ENCODE measurements around the gene BAZ2B. TPM values are rescaled to one million over a fixed set of nuclear protein-coding genes. Genes with fewer than 3 reads are reported as not detected.
A peak's percentile ranks its signal among the peaks of the same experiment; 100 is the strongest.

BAZ2B gene
- total and polyA plus RNA-seq, 3 experiments from 2014 or later, result 13.3 to 27.0 (median 15.7) TPM

DNA sequence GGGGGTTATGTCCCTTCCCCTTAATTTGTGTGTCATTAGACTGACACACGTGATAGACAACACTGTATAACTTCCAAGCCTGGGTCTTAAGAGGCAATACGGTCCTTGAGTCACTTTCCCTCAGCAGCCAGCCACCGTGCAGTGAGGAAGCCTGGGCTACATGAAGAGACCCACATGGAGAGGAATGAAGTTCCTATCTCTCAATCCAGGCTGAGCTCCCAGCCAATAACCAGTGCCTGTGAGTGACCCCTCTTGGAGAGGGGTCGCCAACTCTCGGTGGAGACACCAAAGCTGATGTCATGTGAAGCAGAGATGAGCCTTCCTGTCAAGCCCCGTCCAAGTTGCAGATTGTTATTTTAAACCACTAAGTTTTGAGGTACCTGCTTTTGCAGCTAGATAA is 324.2 kb downstream of the BAZ2B start:
- H3K36me3 ChIP-seq (ENCODE audit: insufficient read depth, low read length), result no peaks in the 10 kb centered on the region
- Mint-ChIP-seq H3K27ac (no peak overlapping the region), H3K4me3 (peak overlapping the region in 1 of 7 donors; percentile 27), H3K9me3 (no peaks in the 10 kb centered on the region), H3K4me1 (peaks cover 12 to 17% (median 14%) of the 10 kb centered on the region in 3 donors), H3K27me3 (peaks cover 9 to 13% of the 10 kb centered on the region in 2 donors), H3K36me3 (no peaks in the 10 kb centered on the region)
- H3K9me3 ChIP-seq (ENCODE audit: low read length), result no peaks in the 10 kb centered on the region
- ChIA-PET CTCF (no interaction called here), POLR2A (no interaction called here)
- peaks cover 12% of the 10 kb centered on the region for H3K4me1 ChIP-seq (ENCODE audit: insufficient read depth, low read length)
- H3K27ac ChIP-seq (ENCODE audit: low read depth, low read length), result no peak overlapping the region
- no peak overlapping the region for H3K4me3 ChIP-seq (ENCODE audit: low read length)
- no peak for DNase-seq
- H3K27me3 ChIP-seq (ENCODE audit: insufficient read depth, low read length, poor library complexity, severe bottlenecking), result no peaks in the 10 kb centered on the region

DNA sequence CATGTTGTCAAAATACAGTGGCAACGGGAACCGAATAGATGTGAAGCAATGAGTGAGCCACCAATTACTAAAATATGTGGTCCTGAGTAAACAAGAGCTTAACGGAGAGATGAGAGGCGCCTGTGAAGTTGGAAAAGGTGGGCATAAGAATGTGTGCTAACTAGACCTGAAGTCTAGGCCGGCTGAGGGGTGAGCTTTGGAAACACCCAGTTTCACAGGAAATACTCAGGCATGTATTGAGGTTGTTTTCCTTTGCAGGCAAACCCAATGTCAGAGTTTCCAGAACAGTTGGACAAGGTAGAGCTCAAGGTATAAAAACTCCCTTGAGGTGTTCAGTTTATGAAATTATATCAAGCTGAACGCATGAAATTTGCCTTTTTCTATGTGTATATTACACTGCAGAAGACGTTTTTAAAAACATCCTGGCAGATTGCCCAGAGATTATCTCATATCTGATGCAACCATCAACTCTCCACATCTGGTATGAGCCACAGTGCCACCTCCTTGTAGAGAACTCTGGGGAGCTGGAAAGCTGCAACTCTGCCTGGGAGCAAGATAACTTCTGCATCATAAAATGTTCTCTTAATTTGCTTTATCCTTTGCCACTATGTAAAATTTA is 325.9 kb downstream of the BAZ2B start:
- no peaks in the 10 kb centered on the region for H3K9me3 ChIP-seq (ENCODE audit: low read length)
- Mint-ChIP-seq H3K9me3 (no peaks in the 10 kb centered on the region), H3K4me1 (peaks cover 16 to 21% (median 17%) of the 10 kb centered on the region in 3 donors), H3K4me3 (peak overlapping the region in 2 of 7 donors; percentile 13 to 50), H3K27me3 (peaks cover under 1% of the 10 kb centered on the region in 2 donors), H3K27ac (peak overlapping the region in 2 of 8 donors; percentile 1 to 42), H3K36me3 (peaks cover 0 to 2% (median 0%) of the 10 kb centered on the region in 3 donors)
- no peaks in the 10 kb centered on the region for H3K27me3 ChIP-seq (ENCODE audit: insufficient read depth, low read length, poor library complexity, severe bottlenecking)
- peaks cover 22% of the 10 kb centered on the region for H3K4me1 ChIP-seq (ENCODE audit: insufficient read depth, low read length)
- CTCF ChIA-PET, result no interaction called here
- H3K4me3 ChIP-seq (ENCODE audit: low read length), result no peak overlapping the region
- peak in 2 of 5 donors; percentile 5 to 19 for DNase-seq
- POLR2A ChIA-PET, result no interaction called here
- no peaks in the 10 kb centered on the region for H3K36me3 ChIP-seq (ENCODE audit: insufficient read depth, low read length)
- no peak overlapping the region for H3K27ac ChIP-seq (ENCODE audit: low read depth, low read length)

DNA sequence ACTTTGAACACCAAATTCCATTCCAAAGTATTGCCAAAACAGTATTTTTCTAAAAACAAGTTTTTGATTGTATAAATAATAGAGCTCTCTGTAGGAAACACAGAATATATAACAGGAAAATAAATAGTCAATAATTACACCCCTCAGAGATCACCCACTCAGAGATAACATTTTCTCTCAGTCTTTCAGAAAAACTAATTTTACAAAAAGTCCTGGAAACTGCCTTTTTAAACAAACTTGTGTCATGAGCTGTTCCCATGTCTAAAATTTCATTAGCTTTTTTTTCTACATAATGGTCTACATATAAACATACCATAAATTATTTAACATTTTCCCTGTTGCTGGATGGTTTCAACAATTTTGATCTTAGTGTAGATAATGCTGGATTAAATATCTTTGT is 328.6 kb downstream of the BAZ2B start:
- ChIA-PET CTCF (interaction anchor here (0.8 kb wide), 1 partner anchor 8 kb away, joined by 3 read pairs; no protein-coding TSS in a partner anchor), POLR2A (interaction anchor here (0.6 to 0.8 kb wide), 2 partner anchors 9 to 1974 kb away, joined by 3 read pairs; no protein-coding TSS in a partner anchor)
- Mint-ChIP-seq H3K27me3 (no peaks in the 10 kb centered on the region), H3K9me3 (no peaks in the 10 kb centered on the region), H3K27ac (peak overlapping the region in 2 of 8 donors; percentile 50 to 64), H3K4me3 (peak overlapping the region; percentile 86 to 94 (median 92)), H3K4me1 (peaks cover 21 to 30% (median 29%) of the 10 kb centered on the region in 3 donors), H3K36me3 (peaks cover 0 to 4% (median under 1%) of the 10 kb centered on the region in 3 donors)
- no peak for DNase-seq
- H3K36me3 ChIP-seq (ENCODE audit: insufficient read depth, low read length), result no peaks in the 10 kb centered on the region
- H3K9me3 ChIP-seq (ENCODE audit: low read length), result no peaks in the 10 kb centered on the region
- peaks cover 23% of the 10 kb centered on the region for H3K4me1 ChIP-seq (ENCODE audit: insufficient read depth, low read length)
- no peak overlapping the region for H3K4me3 ChIP-seq (ENCODE audit: low read length)
- peak overlapping the region; percentile 82 for H3K27ac ChIP-seq (ENCODE audit: low read depth, low read length)
- H3K27me3 ChIP-seq (ENCODE audit: insufficient read depth, low read length, poor library complexity, severe bottlenecking), result no peaks in the 10 kb centered on the region

DNA sequence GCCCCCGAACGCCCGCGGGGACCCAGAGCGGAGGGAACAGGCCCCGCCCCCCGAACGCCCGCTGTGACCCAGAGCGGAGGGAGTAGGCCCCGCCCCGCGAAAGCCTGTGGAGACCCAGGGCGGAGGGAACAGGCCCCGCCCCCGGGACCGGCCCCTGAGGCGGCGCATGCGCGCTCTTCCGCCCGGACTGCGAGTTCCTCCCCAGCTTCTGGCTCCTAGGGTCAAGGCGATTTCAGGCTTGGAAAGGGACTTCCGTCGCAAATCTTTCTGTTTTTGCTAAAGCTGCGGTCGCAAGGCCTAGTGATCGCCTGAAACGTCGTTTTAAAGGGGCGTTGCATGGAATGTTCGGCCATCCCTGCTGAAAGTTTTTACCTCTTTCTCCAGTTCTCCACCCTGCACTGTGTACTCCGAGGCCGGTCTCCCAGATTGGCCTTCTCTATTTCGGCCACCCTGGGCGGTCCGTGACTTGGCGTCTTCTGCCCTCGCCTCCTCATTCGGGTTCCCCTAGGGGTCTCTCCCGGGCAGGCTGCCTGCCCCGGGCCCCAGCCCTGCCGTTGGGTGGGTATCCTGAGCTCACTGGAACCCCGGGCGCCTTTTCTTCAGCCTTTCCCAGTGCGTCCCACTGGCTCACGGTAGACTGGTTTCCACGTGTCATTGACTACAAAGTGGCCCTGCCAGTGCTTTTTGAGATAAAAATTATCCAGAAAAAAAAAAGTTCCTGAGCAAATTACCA is 329.5 kb downstream of the BAZ2B start:
- peak overlapping the region; percentile 89 for H3K4me3 ChIP-seq (ENCODE audit: low read length)
- peak; percentile 95 to 98 (median 98) for DNase-seq
- ChIA-PET POLR2A (interaction anchor here (0.6 to 1.2 kb wide), 4 partner anchors 10 to 1973 kb away, joined by 3 read pairs; no protein-coding TSS in a partner anchor), CTCF (interaction anchor here (0.8 to 1.1 kb wide), 2 partner anchors 9 to 425 kb away, joined by 3 to 4 read pairs; partner anchors contain the start of gene MARCHF7)
- Mint-ChIP-seq H3K4me3 (peak overlapping the region; percentile 86 to 94 (median 92)), H3K27ac (peak overlapping the region; percentile 64 to 91 (median 86)), H3K27me3 (no peaks in the 10 kb centered on the region), H3K9me3 (no peaks in the 10 kb centered on the region), H3K4me1 (peaks cover 21 to 32% (median 29%) of the 10 kb centered on the region in 3 donors), H3K36me3 (peaks cover 0 to 7% (median 2%) of the 10 kb centered on the region in 3 donors)
- H3K4me1 ChIP-seq (ENCODE audit: insufficient read depth, low read length), result peaks cover 23% of the 10 kb centered on the region
- H3K9me3 ChIP-seq (ENCODE audit: low read length), result no peaks in the 10 kb centered on the region
- H3K27ac ChIP-seq (ENCODE audit: low read depth, low read length), result peak overlapping the region; percentile 82
- no peaks in the 10 kb centered on the region for H3K27me3 ChIP-seq (ENCODE audit: insufficient read depth, low read length, poor library complexity, severe bottlenecking)
- H3K36me3 ChIP-seq (ENCODE audit: insufficient read depth, low read length), result no peaks in the 10 kb centered on the region

DNA sequence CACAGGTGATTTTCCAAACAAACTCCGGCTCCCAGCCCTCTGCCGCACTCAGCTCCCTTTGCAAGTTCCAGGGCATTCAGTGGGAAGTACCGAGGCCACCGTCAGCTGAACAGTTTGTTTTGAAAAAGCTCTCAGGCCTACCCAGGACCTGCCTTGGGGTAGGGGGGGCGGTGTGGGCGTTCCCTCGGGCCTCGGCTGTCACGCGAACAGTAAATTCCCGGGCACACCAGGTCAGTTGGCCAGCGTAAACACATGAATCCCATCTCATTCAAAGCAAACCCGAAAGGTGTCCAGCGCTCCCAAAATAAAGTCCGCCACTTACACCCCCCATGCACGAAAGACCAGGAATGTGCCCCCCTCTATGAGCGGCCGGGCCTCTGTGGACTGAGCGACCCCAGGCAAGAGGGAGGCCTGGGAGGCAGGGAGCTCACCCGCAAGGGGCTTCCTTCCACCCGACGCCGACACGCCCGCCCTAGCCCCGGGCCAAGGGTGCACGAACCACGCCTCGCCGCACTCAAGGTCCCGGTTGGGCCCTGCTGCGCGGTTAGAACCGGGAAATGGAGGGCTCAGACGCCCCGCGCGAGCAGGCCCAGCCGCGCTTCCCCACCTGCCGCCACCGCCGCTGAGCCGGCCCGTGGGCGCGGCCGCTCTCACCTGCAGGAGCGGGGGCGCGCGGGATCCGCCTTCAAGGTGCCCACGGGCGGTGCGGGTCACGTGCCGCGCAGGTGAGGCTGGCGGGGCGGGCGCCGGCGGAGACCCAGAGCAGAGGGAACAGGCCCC is 330.2 kb downstream of the BAZ2B start, which contains the start of gene WDSUB1:
Gene WDSUB1 (minus strand): TSS at position 775 of the 780 bp plus-strand sequence. CDS start 3,634 bp downstream, outside the sequence.
- peaks cover 0 to 7% (median 2%) of the 10 kb centered on the region in 3 donors for H3K36me3 Mint-ChIP-seq
- Histone ChIP-seq H3K36me3 (ENCODE audit: insufficient read depth, low read length) (no peaks in the 10 kb centered on the region), H3K4me3 (ENCODE audit: low read length) (peak within 1 kb of the TSS; percentile 89), H3K27ac (ENCODE audit: low read depth, low read length) (peak within 1 kb of the TSS; percentile 82), H3K4me1 (ENCODE audit: insufficient read depth, low read length) (peaks cover 23% of the 10 kb centered on the region), H3K27me3 (ENCODE audit: insufficient read depth, low read length, poor library complexity, severe bottlenecking) (no peaks in the 10 kb centered on the region), H3K9me3 (ENCODE audit: low read length) (no peaks in the 10 kb centered on the region)
- no peaks in the 10 kb centered on the region for H3K9me3 Mint-ChIP-seq
- ChIA-PET CTCF (interaction anchor here (1.1 kb wide), 1 partner anchor 426 kb away, joined by 4 read pairs; the partner anchor contains the start of gene MARCHF7), POLR2A (interaction anchor here (0.6 to 1.2 kb wide), 3 partner anchors 15 to 233 kb away, joined by 3 to 6 read pairs (median 3); no protein-coding TSS in a partner anchor)
- H3K4me3 Mint-ChIP-seq, result peak within 1 kb of the TSS; percentile 86 to 94 (median 92)
- H3K27me3 Mint-ChIP-seq, result no peaks in the 10 kb centered on the region
- DNase-seq, result peak in 1 of 5 donors; percentile 52
- H3K27ac Mint-ChIP-seq, result peak within 1 kb of the TSS; percentile 68 to 91 (median 87)
- peaks cover 21 to 32% (median 29%) of the 10 kb centered on the region in 3 donors for H3K4me1 Mint-ChIP-seq

DNA sequence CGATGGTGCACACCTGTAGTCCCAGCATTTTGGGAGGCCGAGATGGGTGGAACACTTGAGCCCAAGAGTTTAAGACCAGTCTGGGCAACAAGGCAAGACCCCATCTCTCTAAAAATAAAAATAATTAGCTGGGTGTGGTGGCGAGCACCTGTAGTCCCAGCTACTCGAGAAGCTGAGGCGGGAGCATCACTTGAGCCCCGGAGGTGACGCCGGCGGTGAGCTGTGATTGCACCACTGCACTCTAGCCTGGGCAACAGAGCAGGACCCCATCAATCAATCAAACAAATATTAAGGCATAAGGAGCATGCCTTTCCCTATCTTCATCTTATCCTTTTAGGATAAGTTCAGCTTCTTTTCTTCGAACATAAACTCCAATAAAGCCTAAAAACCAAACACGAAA is 330.9 kb downstream of the BAZ2B start:
- CTCF ChIA-PET, result interaction anchor here (1.1 kb wide), 1 partner anchor 426 kb away, joined by 4 read pairs; the partner anchor contains the start of gene MARCHF7

DNA sequence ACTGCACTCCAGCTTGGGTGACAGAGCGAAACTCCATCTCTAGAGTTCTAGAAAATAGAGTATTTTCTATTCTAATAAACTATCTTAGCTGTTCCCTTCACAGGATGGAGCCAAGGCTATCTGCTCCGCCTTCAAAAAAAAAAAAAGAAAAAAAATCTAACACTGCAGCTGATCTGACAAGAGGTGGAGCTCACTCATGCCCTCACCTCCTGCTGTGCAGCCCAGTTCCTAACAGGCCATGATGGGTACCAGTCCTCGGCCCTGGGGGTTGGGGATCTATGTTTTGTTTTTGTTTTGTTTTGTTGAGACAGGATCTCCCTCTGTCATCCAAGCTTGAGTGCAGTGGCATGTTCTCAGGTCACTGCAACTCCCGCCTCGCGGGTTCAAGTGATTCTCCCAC is 332.8 kb downstream of the BAZ2B start:
- ChIA-PET POLR2A (no interaction called here), CTCF (no interaction called here)
- peaks cover 15% of the 10 kb centered on the region for H3K4me1 ChIP-seq (ENCODE audit: insufficient read depth, low read length)
- Mint-ChIP-seq H3K27ac (peak overlapping the region in 1 of 8 donors; percentile 36), H3K4me3 (peak overlapping the region in 1 of 7 donors; percentile 7), H3K27me3 (no peaks in the 10 kb centered on the region), H3K4me1 (peaks cover 12 to 19% (median 18%) of the 10 kb centered on the region in 3 donors), H3K36me3 (peaks cover 0 to 16% (median 7%) of the 10 kb centered on the region in 3 donors), H3K9me3 (no peaks in the 10 kb centered on the region)
- no peaks in the 10 kb centered on the region for H3K27me3 ChIP-seq (ENCODE audit: insufficient read depth, low read length, poor library complexity, severe bottlenecking)
- H3K9me3 ChIP-seq (ENCODE audit: low read length), result no peaks in the 10 kb centered on the region
- no peak for DNase-seq
- H3K27ac ChIP-seq (ENCODE audit: low read depth, low read length), result no peak overlapping the region
- no peak overlapping the region for H3K4me3 ChIP-seq (ENCODE audit: low read length)
- no peaks in the 10 kb centered on the region for H3K36me3 ChIP-seq (ENCODE audit: insufficient read depth, low read length)

More for the DNA sequence above, 330.9 kb downstream of the BAZ2B start:
- Mint-ChIP-seq H3K27me3 (no peaks in the 10 kb centered on the region), H3K4me3 (peak overlapping the region; percentile 71 to 92 (median 86)), H3K9me3 (no peaks in the 10 kb centered on the region), H3K27ac (peak overlapping the region in 4 of 8 donors; percentile 44 to 91 (median 76)), H3K36me3 (peaks cover 0 to 7% (median 2%) of the 10 kb centered on the region in 3 donors), H3K4me1 (peaks cover 16 to 25% (median 23%) of the 10 kb centered on the region in 3 donors)
- Histone ChIP-seq H3K27me3 (ENCODE audit: insufficient read depth, low read length, poor library complexity, severe bottlenecking) (no peaks in the 10 kb centered on the region), H3K4me3 (ENCODE audit: low read length) (peak overlapping the region; percentile 89), H3K9me3 (ENCODE audit: low read length) (no peaks in the 10 kb centered on the region), H3K4me1 (ENCODE audit: insufficient read depth, low read length) (peaks cover 18% of the 10 kb centered on the region), H3K27ac (ENCODE audit: low read depth, low read length) (peak overlapping the region; percentile 82), H3K36me3 (ENCODE audit: insufficient read depth, low read length) (no peaks in the 10 kb centered on the region)
- POLR2A ChIA-PET, result interaction anchor here (0.6 kb wide), 1 partner anchor 234 kb away, joined by 6 read pairs; no protein-coding TSS in a partner anchor
- no peak for DNase-seq

Measured in CD8-positive, alpha-beta memory T cell (primary cell).